Measurements from ENCODE around the gene WDR6. TPM values are rescaled to one million over a fixed set of nuclear protein-coding genes. Genes with fewer than 3 reads are reported as not detected.

WDR6 gene
- total RNA-seq, 1 experiment from 2014 or later = 88.5 TPM

DNA sequence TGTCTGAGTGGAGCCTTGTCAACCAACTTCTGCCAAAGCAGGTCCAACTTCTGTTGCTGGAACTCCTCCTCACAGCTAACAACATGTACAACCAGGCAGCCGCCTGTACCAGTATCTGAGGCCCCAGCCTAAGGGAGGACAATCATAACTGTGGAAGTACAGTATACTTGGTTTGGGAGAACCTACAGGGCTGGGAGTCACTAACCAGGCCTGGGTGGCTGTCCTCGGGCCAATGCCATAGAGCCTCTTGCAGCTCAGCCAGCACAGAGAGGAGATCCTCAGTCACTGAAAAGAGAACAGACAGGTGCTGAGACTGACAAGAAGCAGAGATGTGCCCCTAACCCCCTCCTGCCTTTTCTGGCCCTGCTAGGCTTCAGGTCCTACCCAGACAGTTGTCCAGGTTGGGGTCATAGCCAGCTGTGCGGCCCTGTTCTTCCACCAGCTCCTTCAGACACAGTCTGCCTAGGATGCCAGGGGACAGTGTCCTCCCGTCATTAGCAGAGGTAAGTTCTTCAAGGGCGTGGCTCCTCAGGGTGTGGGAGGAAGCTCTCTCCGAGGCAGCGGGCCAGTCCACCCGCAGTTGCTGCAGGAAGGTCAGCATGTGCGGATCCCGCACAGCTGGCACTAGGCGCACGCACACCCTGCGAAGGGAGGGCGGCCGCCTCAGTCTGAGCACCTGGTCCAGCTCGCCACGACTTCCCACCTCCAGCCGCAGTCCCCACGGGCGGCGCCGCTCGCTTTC, 10.2 kb downstream of the WDR6 start:
- no peaks in the 10 kb centered on the region for H3K9me3 ChIP-seq (ENCODE audit: low read depth, low read length, poor library complexity, severe bottlenecking)
- ChIA-PET POLR2A (ENCODE audit: low non-redundant PET) (no interaction called here), CTCF (no interaction called here)
- peak overlapping the region; percentile 59 for H3K27ac ChIP-seq (ENCODE audit: low read depth, low read length, poor library complexity, severe bottlenecking)
- BruUV-seq (replicated peaks) = no TSS peak
- intact Hi-C loops (cut with micrococcal nuclease; ENCODE audit: unreplicated experiment) = no loop called here
- TF ChIP-seq, protein P1, sequence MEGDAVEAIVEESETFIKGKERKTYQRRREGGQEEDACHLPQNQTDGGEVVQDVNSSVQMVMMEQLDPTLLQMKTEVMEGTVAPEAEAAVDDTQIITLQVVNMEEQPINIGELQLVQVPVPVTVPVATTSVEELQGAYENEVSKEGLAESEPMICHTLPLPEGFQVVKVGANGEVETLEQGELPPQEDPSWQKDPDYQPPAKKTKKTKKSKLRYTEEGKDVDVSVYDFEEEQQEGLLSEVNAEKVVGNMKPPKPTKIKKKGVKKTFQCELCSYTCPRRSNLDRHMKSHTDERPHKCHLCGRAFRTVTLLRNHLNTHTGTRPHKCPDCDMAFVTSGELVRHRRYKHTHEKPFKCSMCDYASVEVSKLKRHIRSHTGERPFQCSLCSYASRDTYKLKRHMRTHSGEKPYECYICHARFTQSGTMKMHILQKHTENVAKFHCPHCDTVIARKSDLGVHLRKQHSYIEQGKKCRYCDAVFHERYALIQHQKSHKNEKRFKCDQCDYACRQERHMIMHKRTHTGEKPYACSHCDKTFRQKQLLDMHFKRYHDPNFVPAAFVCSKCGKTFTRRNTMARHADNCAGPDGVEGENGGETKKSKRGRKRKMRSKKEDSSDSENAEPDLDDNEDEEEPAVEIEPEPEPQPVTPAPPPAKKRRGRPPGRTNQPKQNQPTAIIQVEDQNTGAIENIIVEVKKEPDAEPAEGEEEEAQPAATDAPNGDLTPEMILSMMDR (conservative IDR thresholded peaks at IDR 0.05; ENCODE audit: low read depth, low read length) = no peak
- TF ChIP-seq EZH2 (IDR thresholded peaks at IDR 0.05; ENCODE audit: borderline replicate concordance, low read depth, low read length, poor library complexity, severe bottlenecking) = no peak
- peaks cover 16% of the 10 kb centered on the region for H3K36me3 ChIP-seq (ENCODE audit: insufficient read depth, low read length, poor library complexity, severe bottlenecking)
- H3K27me3 ChIP-seq (replicated peaks; ENCODE audit: insufficient read depth, low read depth, low read length, poor library complexity) = no peaks in the 10 kb centered on the region
- DNase-seq (ENCODE audit: low spot score) = no peak
- H3K4me1 ChIP-seq (ENCODE audit: insufficient read depth, low read length, poor library complexity, severe bottlenecking) = no peaks in the 10 kb centered on the region
- H3K4me3 ChIP-seq (ENCODE audit: low read depth, low read length, poor library complexity, severe bottlenecking) = peak overlapping the region; percentile 72

DNA sequence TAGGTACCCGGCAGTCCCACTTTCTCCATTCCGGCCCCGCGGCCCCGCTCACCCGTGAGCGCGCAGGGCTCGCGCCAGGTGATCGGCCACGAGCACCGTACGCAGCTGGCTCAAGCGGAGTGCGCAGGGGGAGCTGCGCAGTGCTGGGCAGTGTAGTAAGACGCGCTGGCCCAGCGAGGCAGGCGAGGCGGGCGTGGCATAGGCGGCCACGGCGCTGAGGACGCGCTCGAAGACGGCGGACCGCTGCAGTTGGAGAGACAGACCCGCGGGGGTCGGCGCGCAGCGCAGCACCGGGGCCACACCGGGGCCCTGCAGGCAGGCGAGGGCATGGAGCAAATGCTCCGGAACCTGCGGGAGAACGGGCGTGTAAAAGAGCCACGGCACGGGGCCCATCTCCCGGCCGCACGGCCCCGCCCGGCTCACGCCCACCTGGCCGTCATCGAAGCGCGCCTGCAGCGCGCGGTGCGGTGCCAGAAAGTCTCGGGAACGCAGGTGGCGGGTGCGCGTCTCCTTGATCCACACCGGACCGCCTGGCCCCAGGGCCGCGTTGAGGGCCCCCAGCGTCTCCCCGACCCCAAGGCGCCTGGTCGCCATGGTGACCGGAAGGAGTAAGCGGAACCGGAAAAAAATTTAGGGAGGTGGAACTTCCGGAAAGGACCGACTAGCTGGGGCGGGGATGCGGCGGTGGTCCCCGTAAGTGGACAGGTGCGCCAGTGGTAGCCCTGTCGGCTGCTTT, 10.9 kb downstream of the WDR6 start, which contains the start of gene DALRD3:
DALRD3 (minus strand) TSS at position 610 of the 736 bp plus-strand sequence; CDS start at position 594, 16 bp downstream.
- ChIA-PET POLR2A (ENCODE audit: low non-redundant PET) (no interaction called here), CTCF (no interaction called here)
- intact Hi-C loops (cut with micrococcal nuclease; ENCODE audit: unreplicated experiment) = no loop called here
- peak within 1 kb of the TSS; percentile 59 for H3K27ac ChIP-seq (ENCODE audit: low read depth, low read length, poor library complexity, severe bottlenecking)
- no TSS peak for BruUV-seq (replicated peaks)
- peaks cover 16% of the 10 kb centered on the region for H3K36me3 ChIP-seq (ENCODE audit: insufficient read depth, low read length, poor library complexity, severe bottlenecking)
- TF ChIP-seq, protein P1 (conservative IDR thresholded peaks at IDR 0.05; ENCODE audit: low read depth, low read length) = no peak
- TF ChIP-seq EZH2 (IDR thresholded peaks at IDR 0.05; ENCODE audit: borderline replicate concordance, low read depth, low read length, poor library complexity, severe bottlenecking) = no peak
- H3K4me1 ChIP-seq (ENCODE audit: insufficient read depth, low read length, poor library complexity, severe bottlenecking) = no peaks in the 10 kb centered on the region
- peak; percentile 54 for DNase-seq (ENCODE audit: low spot score)
- no peaks in the 10 kb centered on the region for H3K27me3 ChIP-seq (replicated peaks; ENCODE audit: insufficient read depth, low read depth, low read length, poor library complexity)
- H3K9me3 ChIP-seq (ENCODE audit: low read depth, low read length, poor library complexity, severe bottlenecking) = no peaks in the 10 kb centered on the region
- H3K4me3 ChIP-seq (ENCODE audit: low read depth, low read length, poor library complexity, severe bottlenecking) = peak within 1 kb of the TSS; percentile 72

DNA sequence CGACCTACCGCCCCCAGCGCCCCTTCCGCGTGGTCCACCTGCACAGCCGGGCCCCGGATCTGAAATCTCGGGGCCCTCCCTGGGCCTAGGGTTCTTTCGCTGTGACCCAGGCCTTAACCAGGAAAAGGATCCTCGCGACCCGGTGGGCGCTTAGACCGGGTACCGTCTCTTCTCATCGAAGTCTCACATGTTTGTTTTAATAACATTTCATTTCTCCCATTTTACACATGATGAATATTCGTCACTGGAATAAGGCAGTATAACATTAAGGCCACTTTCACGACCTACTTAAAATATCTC, 11.5 kb downstream of the WDR6 start:
- no peak for DNase-seq (ENCODE audit: low spot score)
- TF ChIP-seq, protein P1 (conservative IDR thresholded peaks at IDR 0.05; ENCODE audit: low read depth, low read length) = no peak
- no peak for TF ChIP-seq EZH2 (IDR thresholded peaks at IDR 0.05; ENCODE audit: borderline replicate concordance, low read depth, low read length, poor library complexity, severe bottlenecking)
- Histone ChIP-seq H3K9me3 (ENCODE audit: low read depth, low read length, poor library complexity, severe bottlenecking) (no peaks in the 10 kb centered on the region), H3K27ac (ENCODE audit: low read depth, low read length, poor library complexity, severe bottlenecking) (peak overlapping the region; percentile 59), H3K27me3 (replicated peaks; ENCODE audit: insufficient read depth, low read depth, low read length, poor library complexity) (no peaks in the 10 kb centered on the region), H3K4me1 (ENCODE audit: insufficient read depth, low read length, poor library complexity, severe bottlenecking) (no peaks in the 10 kb centered on the region), H3K36me3 (ENCODE audit: insufficient read depth, low read length, poor library complexity, severe bottlenecking) (peaks cover 16% of the 10 kb centered on the region), H3K4me3 (ENCODE audit: low read depth, low read length, poor library complexity, severe bottlenecking) (peak overlapping the region; percentile 72)
- intact Hi-C loops (cut with micrococcal nuclease; ENCODE audit: unreplicated experiment) = no loop called here
- CTCF ChIA-PET = no interaction called here
- no TSS peak for BruUV-seq (replicated peaks)
- POLR2A ChIA-PET (ENCODE audit: low non-redundant PET) = no interaction called here

All from A673 (cell line).